Activated naive CD4-positive, alpha-beta T cell (primary cell): ENCODE measurements around the gene XPOT.

Experiments
- DNase-seq, 4 experiments: peaks; one replicate each; lab custom pipeline; 2025; lab: John Stamatoyannopoulos, UW

The XPOT gene

DNA sequence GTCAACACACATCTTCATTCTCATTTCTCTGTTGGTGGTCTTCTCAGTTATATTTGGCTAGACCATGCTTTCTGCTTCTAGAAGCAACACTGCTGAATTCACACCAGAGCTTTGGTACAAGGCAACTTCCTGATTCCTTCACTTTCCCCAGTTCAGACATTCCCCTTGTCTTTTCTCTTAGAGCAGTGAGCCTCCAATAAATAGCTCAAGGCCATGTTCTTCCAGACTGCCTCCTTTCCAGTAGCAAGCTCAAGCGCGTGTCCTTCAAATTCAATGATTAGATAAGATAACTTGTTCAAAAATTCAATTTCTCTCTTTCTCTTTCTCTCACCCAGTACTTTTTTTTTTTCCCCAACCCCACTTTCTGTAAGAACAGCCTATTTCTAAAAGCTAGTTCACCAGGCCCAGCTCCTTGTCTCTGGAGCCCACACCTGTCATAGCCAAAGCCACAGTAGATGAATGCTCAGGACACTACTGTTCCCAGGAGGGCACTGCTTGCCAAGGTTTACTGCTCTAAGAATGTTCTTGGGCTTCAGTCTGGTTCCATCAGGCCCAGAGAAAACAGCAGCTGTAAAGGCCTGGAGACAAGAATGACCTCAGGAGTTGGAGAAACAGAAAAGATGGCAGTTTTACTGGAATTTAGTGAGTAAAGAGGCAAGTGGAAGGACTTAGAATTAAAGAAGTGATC lies 65.4 kb downstream of the XPOT start:
- DNase-seq, result no peak

- DNase-seq, result no peak
These were observed 66.3 kb downstream of the XPOT start for GRCh38 chr12:64470495-64470894.

DNA sequence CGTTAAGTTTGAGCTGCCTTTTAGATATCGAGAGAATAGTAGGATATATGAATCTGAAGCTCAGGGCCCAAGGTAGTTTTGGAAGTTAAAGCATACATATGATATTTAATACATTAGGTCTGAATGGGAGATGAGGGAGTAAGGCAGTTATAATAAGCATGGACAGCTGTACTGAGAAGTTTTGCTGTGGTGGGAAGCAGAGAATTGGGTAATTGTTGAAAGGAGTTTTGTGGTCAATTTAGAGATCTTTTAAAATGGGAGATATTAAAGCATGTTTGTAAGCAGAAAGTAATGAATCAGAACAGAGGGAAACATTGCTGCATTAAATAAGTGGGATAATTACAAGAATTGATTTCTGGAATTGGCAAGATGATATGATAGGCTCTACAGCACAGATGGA lies 69.0 kb downstream of the XPOT start:
- no peak for DNase-seq

DNA sequence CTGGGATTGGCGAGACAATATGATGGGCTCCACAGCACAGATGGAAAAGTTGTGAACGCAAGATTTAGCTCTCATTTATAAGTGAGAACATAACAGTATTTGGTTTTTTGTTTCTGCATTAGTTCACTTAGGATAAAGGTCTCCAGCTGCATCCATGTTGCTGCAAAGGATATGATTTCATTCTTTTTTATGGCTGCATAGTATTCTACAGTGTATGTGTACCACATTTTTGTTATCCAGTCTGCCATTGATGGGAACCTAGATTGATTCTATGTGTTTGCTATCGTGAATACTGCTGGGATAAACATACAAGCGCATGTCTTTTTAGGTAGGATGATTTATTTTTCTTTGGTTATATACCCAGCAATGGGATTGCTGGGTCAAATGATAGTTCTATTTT lies 71.3 kb downstream of the XPOT start:
- no peak for DNase-seq

- no peak for DNase-seq
These were observed 72.7 kb downstream of the XPOT start for GRCh38 chr12:64476844-64477243.

DNA sequence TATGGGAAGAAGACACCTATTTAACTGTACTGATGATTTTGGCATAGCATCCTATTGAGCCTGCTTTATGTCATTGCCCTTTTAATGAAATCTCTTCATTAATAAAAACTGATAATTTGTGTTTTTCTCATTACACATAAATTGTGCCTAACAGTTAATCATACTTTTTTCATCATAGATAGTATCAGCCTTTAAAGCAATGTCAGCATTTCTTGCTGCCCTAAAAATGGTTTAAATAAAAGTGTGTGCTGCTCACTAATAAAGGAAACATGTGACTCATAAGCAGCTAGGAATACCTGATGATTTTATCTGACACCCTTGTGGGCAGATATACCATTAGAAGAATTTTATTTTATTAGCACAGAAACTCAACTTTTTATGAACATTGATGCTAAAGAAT lies 74.5 kb downstream of the XPOT start:
- no peak for DNase-seq

- no peak for DNase-seq
These were observed 76.0 kb downstream of the XPOT start for GRCh38 chr12:64480148-64480547.

DNA sequence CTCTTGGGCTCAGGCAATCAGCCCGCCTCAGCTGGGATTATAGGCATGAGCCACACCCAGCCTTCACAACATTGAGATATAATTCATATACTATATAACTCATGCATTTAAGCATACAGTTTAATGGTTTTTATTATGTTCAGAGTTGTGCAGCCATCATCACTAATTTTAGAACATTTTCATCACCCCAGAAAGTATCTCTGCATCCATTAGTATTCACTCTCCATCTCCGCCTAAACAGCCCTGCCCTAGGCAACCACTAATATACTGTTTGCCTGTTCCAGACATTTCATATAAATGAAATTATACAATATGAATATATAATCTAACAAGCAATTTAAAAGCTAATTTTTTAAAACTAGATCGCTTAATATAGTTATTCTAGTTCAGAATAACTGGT lies 82.5 kb downstream of the XPOT start:
- DNase-seq, result no peak

- no peak for DNase-seq
These were observed 87.5 kb downstream of the XPOT start for GRCh38 chr12:64491718-64492117.

DNA sequence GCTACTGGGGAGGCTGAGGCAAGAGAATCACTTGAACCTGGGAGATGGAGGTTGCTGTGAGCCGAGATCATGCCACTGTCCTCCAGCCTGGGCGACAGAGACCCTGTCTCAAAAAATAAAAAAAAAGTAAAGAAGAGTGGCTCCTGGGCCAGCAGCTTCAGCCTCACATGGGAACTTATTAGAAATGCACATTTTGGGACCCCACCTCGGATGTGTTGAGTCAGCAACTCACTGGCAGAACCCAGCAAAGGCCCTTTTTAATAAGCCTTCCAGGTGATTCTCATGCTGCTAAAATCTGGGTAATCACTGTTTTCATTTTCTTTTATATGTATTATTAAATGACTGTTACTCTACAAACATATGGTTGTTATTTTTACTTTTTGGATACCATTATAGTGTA lies 89.3 kb downstream of the XPOT start:
- DNase-seq, result no peak

DNA sequence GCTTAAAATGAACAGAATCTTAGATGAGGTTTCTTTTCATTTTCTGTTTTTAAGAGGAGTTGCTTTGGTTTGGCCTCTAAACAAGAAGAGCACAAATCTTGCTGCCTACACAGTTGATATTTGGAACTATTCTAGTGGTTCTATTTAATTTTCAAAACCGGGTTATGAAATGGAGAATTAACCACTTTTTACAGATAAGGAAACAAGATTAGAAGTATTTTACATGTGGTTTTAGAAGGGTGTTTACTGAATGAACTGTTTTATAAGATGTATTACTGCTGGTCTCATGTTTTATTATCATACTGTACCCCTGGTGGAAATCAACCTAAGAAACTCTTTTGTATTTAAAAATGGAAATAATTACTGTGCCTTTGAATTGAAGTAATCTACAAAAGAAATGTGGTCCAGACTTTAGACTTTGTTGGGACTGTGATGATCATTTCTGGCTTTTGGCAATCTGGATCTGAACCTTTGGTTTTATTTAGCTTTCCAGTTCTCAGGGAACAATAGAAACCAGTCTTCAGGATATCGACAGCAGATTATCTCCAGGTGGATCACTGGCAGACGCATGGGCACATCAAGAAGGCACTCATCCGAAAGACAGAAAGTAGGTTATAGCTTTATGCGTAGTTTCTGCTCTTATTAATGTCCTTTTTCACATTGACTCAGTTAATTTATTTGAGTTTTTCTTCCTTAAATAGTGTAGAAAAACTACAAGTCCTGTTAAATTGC lies 91.0 kb downstream of the XPOT start:
- DNase-seq, result no peak

DNA sequence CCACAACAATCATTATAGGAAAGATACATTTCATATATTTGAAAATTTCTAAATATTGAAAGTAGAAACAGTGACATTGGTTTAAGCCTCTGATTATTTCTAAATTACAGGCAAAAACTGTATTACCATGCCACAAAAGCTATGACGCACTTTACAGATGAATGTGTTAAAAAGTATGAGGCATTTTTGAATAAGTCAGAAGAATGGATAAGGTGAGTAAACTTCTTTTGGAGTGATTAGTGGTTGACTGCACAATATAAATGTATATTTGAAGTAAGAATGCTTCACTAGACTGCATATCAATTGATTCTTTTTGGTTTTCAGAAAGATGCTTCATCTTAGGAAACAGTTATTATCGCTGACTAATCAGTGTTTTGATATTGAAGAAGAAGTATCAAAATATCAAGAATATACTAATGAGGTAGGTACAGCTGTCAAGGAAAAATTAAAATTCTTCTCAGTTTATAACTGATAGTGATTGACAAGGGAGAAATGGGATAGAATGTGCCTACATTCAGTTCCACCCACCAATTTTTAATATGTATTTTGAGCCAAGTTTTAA lies 92.7 kb downstream of the XPOT start:
- no peak for DNase-seq

GRCh38 chr12:64497484-64497883 lies 93.3 kb downstream of the XPOT start:
- no peak for DNase-seq

GRCh38 chr12:64497903-64498302 lies 93.7 kb downstream of the XPOT start:
- DNase-seq, result no peak

DNA sequence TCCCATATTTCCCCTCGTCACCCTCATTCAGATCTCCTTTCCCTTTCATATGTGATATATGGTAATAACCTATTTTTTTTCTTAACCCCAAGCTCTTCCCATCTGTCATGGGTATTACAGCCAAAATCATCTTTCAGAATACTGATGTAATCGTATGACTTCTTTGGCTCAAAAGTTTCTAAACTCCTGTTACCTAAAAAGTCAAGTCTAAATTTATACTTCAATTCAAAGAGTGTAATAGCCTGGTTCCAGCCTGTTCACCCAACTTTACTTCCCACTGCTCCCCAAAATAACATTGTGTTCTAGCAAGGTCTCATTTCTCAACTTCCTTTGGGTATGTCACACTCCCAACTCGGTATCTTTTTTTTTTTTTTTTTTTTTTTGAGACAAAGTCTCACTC lies 96.2 kb downstream of the XPOT start:
- DNase-seq, result no peak
